GM12891 (cell line): ENCODE measurements around the gene TNFRSF25.

Source experiments
- POLR2A ChIP-seq: IDR thresholded peaks from 2 replicates; pipeline ENCODE4 v1.6.1; 2011; ENCODE audit warnings: low read depth, low read length, control low read depth
- POLR2AphosphoS5 ChIP-seq: IDR thresholded peaks from 2 replicates; pipeline ENCODE4 v1.6.1; 2011; ENCODE audit warnings: low read depth, low read length, control low read depth
- POU2F2 ChIP-seq: IDR thresholded peaks from 2 replicates; pipeline ENCODE4 v1.6.1; 2011; ENCODE audit warnings: low read depth, mild to moderate bottlenecking, control low read depth, low read length, moderate library complexity
- SPI1 ChIP-seq: IDR thresholded peaks from 2 replicates; pipeline ENCODE4 v1.6.1; 2011; ENCODE audit warnings: low read depth, low read length, control low read depth
- TAF1 ChIP-seq: IDR thresholded peaks from 2 replicates; pipeline ENCODE4 v1.6.1; 2011; ENCODE audit warnings: low read depth, low read length, control low read depth

DNA sequence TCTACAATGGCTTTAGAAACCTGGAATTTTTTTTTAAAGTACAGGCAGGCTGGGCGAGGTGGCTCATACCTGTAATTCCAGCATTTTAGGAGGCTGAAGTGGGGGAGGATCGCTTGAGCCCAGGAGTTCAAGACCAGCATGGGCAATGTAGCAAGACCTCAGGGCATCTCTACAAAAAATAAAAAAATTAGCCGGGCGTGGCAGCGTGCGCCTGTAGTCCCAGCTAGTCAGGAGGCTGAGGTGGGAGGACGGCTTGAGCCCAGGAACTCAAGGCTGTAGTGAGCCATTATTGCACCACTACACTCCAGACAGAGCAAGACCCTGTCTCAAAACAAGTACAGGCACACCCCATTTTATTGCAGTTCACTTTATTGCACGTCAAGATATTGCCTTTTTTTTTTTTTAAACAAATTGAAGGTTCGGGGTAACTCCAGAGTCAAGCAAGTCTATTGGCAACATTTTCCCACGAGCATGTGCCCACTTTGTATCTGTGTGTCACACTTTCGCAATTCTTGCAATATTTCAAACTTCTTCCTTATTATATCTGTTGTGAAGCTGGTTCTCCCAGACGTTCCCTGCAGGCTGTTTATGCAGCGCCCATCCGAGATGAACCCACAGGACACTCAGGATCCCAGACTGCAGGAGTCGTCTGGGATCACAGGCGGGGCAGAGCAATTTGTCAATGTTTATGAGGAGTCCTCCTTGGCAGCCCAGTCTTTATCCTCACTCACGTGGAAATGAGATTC, 50.9 kb downstream of the TNFRSF25 start:
- TF ChIP-seq POLR2A (no peak), TAF1 (no peak), POLR2AphosphoS5 (no peak), POU2F2 (no peak), SPI1 (no peak)
